Stomach (tissue), 9 donors: ENCODE data around the gene OSBPL1A. TPM values are rescaled to one million over a fixed set of nuclear protein-coding genes. Genes with fewer than 3 reads are reported as not detected.

Source experiments
- DNase-seq, 2 donors: peaks; one replicate each; pipeline versions ENCODE4 v3.0.0 to v3.0.0-alpha.2; 2013 to 2019
- H3K27ac ChIP-seq, 5 donors: fragments of 200-600 bp in 4 of 5; sonication (generic) in 4 of 5; one replicate each; pipeline ENCODE4 v1.5.1; 2013 to 2019; ENCODE audit warnings: mild to moderate bottlenecking in 1 of 5, moderate library complexity in 1 of 5
- H3K27me3 ChIP-seq, 3 donors: fragments of 200-600 bp; sonication (generic); one replicate each; pipeline ENCODE4 v1.5.1; 2017 to 2019; ENCODE audit warnings: mixed run types in 1 of 3
- H3K36me3 ChIP-seq, 4 donors: fragments of 200-600 bp; sonication (generic); 1 replicate in 3 of 4; 2 replicates in 1 of 4; pipeline ENCODE4 v1.5.1; 2016 to 2019
- H3K4me1 ChIP-seq, 4 donors: fragments of 200-600 bp; sonication (generic); one replicate each; pipeline ENCODE4 v1.5.1; 2016 to 2019
- H3K4me3 ChIP-seq, 4 donors: fragments of 200-600 bp; sonication (generic) in 3 of 4; one replicate each; pipeline ENCODE4 v1.5.1; 2016 to 2019; ENCODE audit warnings: mild to moderate bottlenecking in 1 of 4
- H3K9me3 ChIP-seq, 4 donors: fragments of 200-600 bp; sonication (generic); one replicate each; pipeline ENCODE4 v1.5.1; 2016 to 2019
- CTCF ChIP-seq, 7 experiments: fragments of 450-650 bp in 4 of 7; fragments of 200-600 bp in 3 of 7; sonication (generic) in 3 of 7; IDR thresholded peaks; one replicate each; pipeline ENCODE4 v1.5.1; 2016 to 2019; ENCODE audit warnings: antibody characterized with exemption in 7 of 7, control low read depth in 2 of 7, mild to moderate bottlenecking in 1 of 7
- EP300 ChIP-seq: sonication (generic); formaldehyde crosslinking; IDR thresholded peaks from one replicate; pipeline ENCODE4 v1.6.1; 2017; ENCODE audit warnings: antibody characterized with exemption
- POLR2A ChIP-seq, 4 donors: fragments of 450-650 bp; IDR thresholded peaks; one replicate each; pipeline ENCODE4 v1.6.1; 2016; ENCODE audit warnings: antibody characterized with exemption in 4 of 4, control low read depth in 2 of 4, mild to moderate bottlenecking in 1 of 4, moderate library complexity in 1 of 4
- POLR2AphosphoS5 ChIP-seq, 3 donors: sonication (generic); formaldehyde crosslinking; IDR thresholded peaks; one replicate each; pipeline ENCODE4 v1.6.1; 2016; ENCODE audit warnings: antibody characterized with exemption in 3 of 3
- WGBS, 5 donors: extraction: QIAGEN DNeasy Blood & Tissue Kit in 3 of 5; methylation state at CpG; one replicate each; pipeline versions ENCODE4 v1.1.5 to v1.1.7; 2013 to 2018; 5-methylcytosine and 5-hydroxymethylcytosine counted together
- intact Hi-C: fragments of 100-400 bp; cut with DNase I; formaldehyde crosslinking; loops from one replicate; pipeline ENCODE4 v1.15.1; 2023; ENCODE audit warnings: low total_unique reads
- polyA plus RNA-seq, 3 donors: library from polyadenylated mRNA; stranded (reverse); fragments of 200-250 nt; gene quantifications; one replicate each; pipeline ENCODE4 v1.2.3, GENCODE V29; 2013
- total RNA-seq, 5 donors: library from RNA; depleted of rRNA; stranded (reverse); fragments of >200 nt; gene quantifications; one replicate each; pipeline versions ENCODE4 v1.1.0 to v1.2.3, GENCODE V29; 2014 to 2016
- donor health status: healthy with polysubstance abuse.
- donor health status: Bipolar disorder and iron deficiency.
- donor health status: healthy.

OSBPL1A gene
- total and polyA plus RNA-seq, 8 donors = 13.6 to 129 (median 38.8) TPM

DNA sequence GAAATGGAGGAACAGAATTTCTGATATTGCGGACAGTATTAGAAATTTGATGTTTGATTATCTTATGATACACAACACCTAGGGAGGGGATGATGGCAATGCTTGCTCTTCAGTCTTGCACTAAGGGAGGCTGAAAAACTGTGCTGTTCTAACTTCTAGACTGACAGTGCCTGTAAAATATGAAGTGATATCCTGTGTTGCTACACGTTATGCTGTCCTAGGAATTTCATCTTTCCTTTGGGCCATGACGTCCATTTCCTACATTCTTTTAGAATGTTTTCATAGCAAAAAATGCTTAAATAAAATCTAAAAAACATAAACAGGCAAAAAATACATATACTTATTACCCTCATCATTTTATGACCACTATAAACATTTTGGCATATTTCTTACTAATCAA, 55.3 kb downstream of the OSBPL1A start:
- intact Hi-C loops = no loop called here
- Histone ChIP-seq H3K27me3 (no peaks in the 10 kb centered on the region), H3K4me3 (no peak overlapping the region), H3K4me1 (no peaks in the 10 kb centered on the region), H3K27ac (no peak overlapping the region), H3K9me3 (no peaks in the 10 kb centered on the region), H3K36me3 (peaks cover 0 to 7% (median 2%) of the 10 kb centered on the region in 4 donors)
- TF ChIP-seq POLR2AphosphoS5 (IDR thresholded peaks at IDR 0.05) = no peak
- TF ChIP-seq POLR2A (IDR thresholded peaks at IDR 0.05) = no peak
- no peak for TF ChIP-seq EP300
- no peak for TF ChIP-seq CTCF (IDR thresholded peaks at IDR 0.05)
- DNase-seq = no peak
- WGBS, 5 donors = 84 to 93% (median 90%) methylated on average over 3 of the region's 3 CpGs

DNA sequence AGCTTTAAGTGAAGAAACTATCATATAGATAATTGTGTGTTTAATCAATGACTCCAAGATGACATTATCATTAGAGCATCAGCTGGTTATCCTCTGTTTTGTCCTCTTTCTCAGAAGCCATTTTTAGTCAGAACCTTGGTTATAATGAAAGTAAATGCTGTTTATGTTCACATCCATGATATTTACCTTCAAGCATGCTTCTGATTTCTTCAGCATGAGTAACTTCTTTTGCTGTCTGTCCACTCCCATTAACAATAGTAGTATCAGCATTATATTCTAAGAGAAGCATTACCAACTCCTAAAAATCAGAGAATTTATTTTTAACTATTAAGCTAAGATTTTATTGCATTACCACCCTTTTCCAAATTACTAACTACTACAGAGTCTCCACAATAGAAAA, 56.3 kb downstream of the OSBPL1A start:
- no peaks in the 10 kb centered on the region for H3K9me3 ChIP-seq
- no peak for TF ChIP-seq EP300
- no peak for TF ChIP-seq CTCF (IDR thresholded peaks at IDR 0.05)
- no peak for TF ChIP-seq POLR2A (IDR thresholded peaks at IDR 0.05)
- no peak for TF ChIP-seq POLR2AphosphoS5 (IDR thresholded peaks at IDR 0.05)
- H3K27ac ChIP-seq = no peak overlapping the region
- H3K4me3 ChIP-seq = no peak overlapping the region
- H3K36me3 ChIP-seq = no peaks in the 10 kb centered on the region
- DNase-seq = no peak
- H3K27me3 ChIP-seq = no peaks in the 10 kb centered on the region
- H3K4me1 ChIP-seq = no peaks in the 10 kb centered on the region
- intact Hi-C loops = no loop called here

DNA sequence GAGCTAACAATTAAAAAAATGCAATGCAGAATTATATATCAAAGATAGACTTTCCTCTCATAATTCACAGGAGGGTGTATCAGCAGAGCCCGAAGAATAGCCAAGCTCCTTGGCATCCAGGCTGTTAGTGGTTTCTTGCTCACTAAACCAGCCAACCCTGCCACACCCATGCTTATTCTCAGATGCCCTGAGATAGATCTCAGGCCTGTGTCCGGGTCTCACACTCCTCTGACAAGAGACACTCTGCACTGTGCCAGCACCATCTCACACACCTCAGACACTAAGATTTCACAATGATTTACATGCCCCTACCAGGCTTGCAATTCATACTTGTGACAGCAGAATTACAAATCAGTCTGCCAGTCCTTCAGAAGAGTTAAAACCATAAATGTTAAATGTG, 64.5 kb downstream of the OSBPL1A start:
- H3K27ac ChIP-seq = no peak overlapping the region
- H3K36me3 ChIP-seq = peaks cover 0 to 13% (median 6%) of the 10 kb centered on the region in 4 donors
- DNase-seq = no peak
- TF ChIP-seq POLR2AphosphoS5 (IDR thresholded peaks at IDR 0.05) (no peak), POLR2A (IDR thresholded peaks at IDR 0.05) (no peak), CTCF (IDR thresholded peaks at IDR 0.05) (no peak), EP300 (no peak)
- 43 to 61% (median 54%) methylated on average over 2 of the region's 2 CpGs for WGBS, 5 donors
- H3K27me3 ChIP-seq = no peaks in the 10 kb centered on the region
- H3K4me3 ChIP-seq = no peak overlapping the region
- no peaks in the 10 kb centered on the region for H3K4me1 ChIP-seq
- H3K9me3 ChIP-seq = no peaks in the 10 kb centered on the region
- intact Hi-C loops = no loop called here

GRCh38 chr18:24326211-24326610, 71.4 kb downstream of the OSBPL1A start:
- no peak for DNase-seq
- Histone ChIP-seq H3K4me1 (no peaks in the 10 kb centered on the region), H3K27ac (no peak overlapping the region), H3K27me3 (no peaks in the 10 kb centered on the region), H3K36me3 (no peaks in the 10 kb centered on the region), H3K4me3 (no peak overlapping the region), H3K9me3 (no peaks in the 10 kb centered on the region)
- 89 to 96% (median 93%) methylated on average over 3 of the region's 3 CpGs for WGBS, 5 donors
- intact Hi-C loops = no loop called here
- TF ChIP-seq POLR2A (IDR thresholded peaks at IDR 0.05) (no peak), EP300 (no peak), POLR2AphosphoS5 (IDR thresholded peaks at IDR 0.05) (no peak), CTCF (IDR thresholded peaks at IDR 0.05) (no peak)
